ENCODE data around the gene PYCR2.
"Not testable (repeated sequence)": the region's sequence is repeated elsewhere in the genome, so short reads cannot be mapped to it uniquely, and the experiment has no call there.

Gene PYCR2

DNA sequence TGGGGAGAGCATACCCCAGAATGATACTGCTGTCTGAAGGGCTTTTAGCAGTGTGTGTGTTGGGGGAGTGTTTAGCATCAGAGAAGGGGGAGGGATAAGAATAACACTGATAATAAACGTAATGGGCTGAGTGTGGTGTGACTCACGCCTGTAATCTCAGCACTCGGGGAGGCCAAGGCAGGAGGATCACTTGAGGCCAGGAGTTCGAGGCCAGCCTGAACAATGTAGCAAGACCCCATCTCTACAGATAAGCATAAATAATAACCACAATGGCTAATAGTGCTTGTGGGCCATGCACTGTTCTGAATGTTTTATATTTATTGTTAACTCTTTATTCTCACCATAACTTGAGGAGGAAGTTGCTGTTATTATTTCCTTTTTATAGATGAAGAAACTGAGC is 19.5 kb upstream of the PYCR2 start:
- no peak for DNase-seq (ENCODE audit: low read depth in 1 of 2, low spot score in 1 of 2)

DNA sequence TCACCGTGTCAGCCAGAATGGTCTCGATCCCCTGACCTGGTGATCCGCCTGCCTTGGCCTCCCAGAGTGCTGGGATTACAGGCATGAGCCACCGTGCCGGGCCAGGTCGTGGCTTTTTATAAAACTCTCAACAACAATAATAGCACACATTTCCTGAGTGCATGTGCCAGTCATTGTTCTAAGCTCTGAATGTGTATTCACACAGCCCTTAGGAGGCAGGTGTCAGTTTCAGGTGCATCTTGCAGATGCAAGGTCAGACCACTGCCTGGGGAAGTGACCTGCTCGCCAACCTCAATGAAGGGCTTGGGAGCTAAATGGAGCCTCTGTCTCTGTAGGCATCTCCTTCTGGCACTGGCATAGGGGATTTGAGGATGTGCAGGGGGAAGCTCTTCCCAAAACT is 18.5 kb upstream of the PYCR2 start:
- DNase-seq (ENCODE audit: low read depth in 1 of 2, low spot score in 1 of 2): no peak

GRCh38 chr1:225941942-225942222 is 17.8 kb upstream of the PYCR2 start:
- no peak for DNase-seq (ENCODE audit: low read depth in 1 of 2, low spot score in 1 of 2)

DNA sequence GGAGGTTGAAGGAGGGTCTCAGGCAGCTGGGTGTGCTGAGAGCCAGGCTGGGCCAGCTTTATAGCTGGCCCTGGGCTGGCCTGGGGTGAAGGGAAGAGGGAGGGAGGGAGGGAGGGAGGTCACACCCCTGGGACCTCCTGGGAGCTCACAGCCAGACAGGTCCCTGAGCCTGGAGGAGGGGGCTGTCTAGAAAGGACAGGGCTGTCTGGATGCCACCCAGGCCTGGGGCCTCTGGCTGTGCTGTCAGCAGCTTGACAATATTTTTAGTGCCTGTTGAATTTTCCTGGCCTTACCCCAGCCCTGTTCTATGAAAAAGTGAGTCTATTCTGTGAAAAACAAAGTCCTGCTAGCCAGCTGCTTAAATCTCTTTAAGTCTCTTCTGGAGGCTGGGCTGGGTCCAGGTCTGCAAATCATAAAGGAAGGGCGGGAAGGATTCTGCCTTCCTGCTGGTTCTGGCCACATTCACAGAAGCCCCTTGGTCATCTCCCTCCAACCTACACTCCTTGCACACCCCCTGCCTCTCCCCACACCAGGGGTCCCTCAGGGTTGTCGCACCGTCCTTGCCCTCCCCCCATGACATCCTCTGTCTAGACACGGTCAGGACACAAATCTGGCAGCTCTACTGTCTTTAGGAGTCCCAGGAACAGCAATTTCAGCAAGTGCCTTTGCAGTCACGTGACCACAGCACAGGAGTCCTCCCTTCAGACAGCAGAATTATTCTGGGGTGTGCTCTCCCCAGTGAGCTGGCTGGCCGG is 17.3 kb upstream of the PYCR2 start, which contains the start of gene LEFTY2:
TSS of gene LEFTY2 (minus strand) at position 34 of the 755 bp plus-strand sequence. CDS start 80 bp downstream, outside the sequence.
- DNase-seq (ENCODE audit: low read depth in 1 of 2, low spot score in 1 of 2): no peak

DNA sequence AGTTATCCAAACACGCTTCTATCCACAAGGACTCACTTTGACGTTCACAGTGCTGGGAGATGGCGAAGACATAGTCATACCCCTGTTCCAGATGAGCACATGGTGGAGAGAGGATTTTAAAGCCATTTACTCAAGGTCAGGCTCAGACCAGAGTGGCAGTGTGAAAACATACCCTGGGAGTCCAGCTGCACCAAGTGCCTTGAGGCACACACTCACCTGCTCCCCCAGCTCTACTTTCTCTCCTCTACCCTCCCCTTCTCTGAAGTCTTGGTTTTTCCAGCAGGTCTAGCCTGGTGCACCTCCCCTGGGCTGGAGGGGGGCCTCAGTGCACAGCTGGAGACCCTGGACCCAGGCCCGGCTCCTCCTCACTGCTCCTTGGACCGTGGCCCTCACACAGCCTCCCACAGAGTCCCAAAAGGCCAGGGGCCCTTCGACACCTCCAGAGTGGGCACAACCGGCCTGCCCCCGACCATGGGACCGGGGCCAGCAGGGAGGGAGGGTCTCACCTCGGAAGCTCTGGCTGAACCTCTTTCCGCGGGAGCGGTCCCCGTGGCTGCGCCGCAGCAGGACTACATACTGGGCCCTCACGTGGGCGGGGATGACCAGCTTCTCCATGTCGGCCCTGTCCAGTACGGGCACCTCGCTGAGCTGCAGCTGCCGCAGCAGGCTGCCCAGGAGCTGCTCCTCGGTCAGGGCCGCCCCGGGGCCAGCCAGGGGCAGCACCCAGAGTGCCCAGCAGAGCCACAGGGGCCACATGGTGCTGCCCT is 16.5 kb upstream of the PYCR2 start:
- no peak for DNase-seq (ENCODE audit: low read depth in 1 of 2, low spot score in 1 of 2)

DNA sequence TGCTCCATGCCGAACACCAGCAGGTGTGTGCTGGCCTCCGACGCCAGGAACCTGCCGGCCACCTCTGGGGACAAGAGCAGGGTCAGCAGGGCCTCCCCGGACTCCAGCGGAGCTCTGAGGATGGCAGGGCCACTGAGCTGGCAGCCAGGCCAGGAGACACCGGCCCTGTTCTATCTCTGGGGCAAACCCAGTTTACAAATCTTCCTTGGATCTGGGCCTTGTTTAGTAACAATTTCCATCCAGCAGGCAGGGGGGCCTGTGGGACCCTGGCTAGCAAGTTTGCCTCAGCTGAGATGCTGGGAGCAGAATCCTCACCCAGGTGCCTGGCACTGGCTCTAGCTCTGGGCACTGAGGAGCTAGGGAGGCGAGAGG is 15.9 kb upstream of the PYCR2 start:
- not testable (repeated sequence) for DNase-seq (ENCODE audit: low read depth in 1 of 2, low spot score in 1 of 2)

DNA sequence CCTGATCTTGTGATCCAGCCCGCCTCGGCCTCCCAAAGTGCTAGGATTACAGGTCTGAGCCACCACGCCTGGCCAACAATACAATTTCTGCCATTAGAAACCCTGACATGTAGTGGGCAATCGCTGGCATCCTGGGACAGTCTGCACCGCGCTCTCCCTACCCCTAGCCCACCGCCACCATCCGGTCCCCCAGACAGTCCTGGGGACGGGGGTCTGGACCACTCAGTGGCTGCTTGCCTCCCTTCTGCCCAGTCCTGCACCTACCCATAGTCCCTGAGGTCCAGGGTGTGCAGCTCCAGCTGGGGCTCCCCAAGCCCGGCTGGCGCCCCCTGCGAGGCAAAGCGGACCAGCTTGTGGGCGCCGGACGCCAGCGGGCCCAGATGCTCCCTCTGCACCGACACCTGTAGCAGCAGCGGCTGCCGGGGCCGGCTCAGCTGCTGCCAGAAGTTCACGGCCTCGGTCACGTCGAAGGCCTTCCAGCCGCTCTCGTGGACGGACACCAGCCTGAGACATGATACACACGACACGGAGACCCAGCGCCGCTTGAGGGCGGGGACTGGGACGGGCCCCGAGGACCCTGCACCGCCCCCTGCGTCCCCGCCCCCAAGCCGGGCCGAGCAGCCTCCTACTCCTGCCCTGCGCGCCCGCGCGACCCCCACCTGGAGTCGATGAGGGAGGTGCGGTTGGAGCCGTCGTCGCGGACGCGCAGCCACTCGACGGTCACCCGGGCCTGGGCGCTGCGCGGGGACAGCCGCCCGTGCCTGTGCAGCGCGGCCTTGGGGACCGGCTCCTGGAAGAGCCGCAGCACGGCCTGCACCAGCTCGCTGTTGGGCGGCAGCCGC is 15.3 kb upstream of the PYCR2 start:
- DNase-seq (ENCODE audit: low read depth in 1 of 2, low spot score in 1 of 2): not testable (repeated sequence)

GRCh38 chr1:225937048-225937968 is 13.3 kb upstream of the PYCR2 start:
- DNase-seq (ENCODE audit: low read depth in 1 of 2, low spot score in 1 of 2): no peak

GRCh38 chr1:225936523-225936922 is 12.5 kb upstream of the PYCR2 start:
- DNase-seq (ENCODE audit: low read depth in 1 of 2, low spot score in 1 of 2): no peak

- DNase-seq (ENCODE audit: low read depth in 1 of 2, low spot score in 1 of 2): not testable (repeated sequence)
These were observed 12.0 kb upstream of the PYCR2 start for GRCh38 chr1:225936086-225936485.

GRCh38 chr1:225934711-225935110 is 10.7 kb upstream of the PYCR2 start:
- no peak for DNase-seq (ENCODE audit: low read depth in 1 of 2, low spot score in 1 of 2)

DNA sequence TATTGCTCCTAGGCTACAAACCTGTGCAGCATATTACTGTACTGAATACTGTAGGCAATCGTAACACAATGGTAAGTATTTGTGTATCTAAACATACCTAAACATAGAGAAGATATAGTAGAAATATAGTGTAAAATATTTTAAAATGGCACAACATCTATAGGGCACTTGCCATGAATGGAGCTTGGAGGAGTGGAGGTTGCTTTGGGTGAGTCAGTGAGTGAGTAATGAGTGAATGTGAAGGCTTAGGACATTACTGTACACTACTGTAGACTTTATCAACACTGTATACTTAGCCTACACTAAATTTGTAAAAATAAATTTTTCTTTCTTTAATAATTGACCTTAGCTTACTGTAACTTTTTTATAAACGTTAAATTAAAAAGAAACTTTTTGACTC is 9.0 kb upstream of the PYCR2 start:
- DNase-seq (ENCODE audit: low read depth in 1 of 2, low spot score in 1 of 2): no peak

GRCh38 chr1:225931270-225932136 is 7.5 kb upstream of the PYCR2 start:
- no peak for DNase-seq (ENCODE audit: low read depth in 1 of 2, low spot score in 1 of 2)

DNA sequence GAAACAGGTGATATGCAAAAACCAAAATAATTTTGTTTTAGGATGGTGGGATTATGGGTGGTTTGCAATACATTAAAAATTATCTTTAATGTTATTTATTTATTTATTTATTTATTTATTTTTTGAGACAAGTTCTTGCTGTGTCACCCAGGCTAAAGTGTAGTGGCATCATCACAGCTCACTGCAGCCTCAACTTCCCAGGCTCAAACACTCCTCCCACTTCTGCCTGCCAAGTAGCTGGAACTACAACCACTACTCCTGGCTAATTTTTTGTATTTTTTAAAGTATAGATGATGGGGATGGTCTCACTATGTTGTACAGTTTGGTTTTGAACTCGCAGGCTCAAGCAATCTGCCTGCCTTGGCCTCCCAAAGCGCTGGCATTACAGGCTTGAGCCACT is 6.5 kb upstream of the PYCR2 start:
- DNase-seq (ENCODE audit: low read depth in 1 of 2, low spot score in 1 of 2): no peak

- not testable (repeated sequence) for DNase-seq (ENCODE audit: low read depth in 1 of 2, low spot score in 1 of 2)
These were observed 5.4 kb upstream of the PYCR2 start for GRCh38 chr1:225929462-225929861.

DNA sequence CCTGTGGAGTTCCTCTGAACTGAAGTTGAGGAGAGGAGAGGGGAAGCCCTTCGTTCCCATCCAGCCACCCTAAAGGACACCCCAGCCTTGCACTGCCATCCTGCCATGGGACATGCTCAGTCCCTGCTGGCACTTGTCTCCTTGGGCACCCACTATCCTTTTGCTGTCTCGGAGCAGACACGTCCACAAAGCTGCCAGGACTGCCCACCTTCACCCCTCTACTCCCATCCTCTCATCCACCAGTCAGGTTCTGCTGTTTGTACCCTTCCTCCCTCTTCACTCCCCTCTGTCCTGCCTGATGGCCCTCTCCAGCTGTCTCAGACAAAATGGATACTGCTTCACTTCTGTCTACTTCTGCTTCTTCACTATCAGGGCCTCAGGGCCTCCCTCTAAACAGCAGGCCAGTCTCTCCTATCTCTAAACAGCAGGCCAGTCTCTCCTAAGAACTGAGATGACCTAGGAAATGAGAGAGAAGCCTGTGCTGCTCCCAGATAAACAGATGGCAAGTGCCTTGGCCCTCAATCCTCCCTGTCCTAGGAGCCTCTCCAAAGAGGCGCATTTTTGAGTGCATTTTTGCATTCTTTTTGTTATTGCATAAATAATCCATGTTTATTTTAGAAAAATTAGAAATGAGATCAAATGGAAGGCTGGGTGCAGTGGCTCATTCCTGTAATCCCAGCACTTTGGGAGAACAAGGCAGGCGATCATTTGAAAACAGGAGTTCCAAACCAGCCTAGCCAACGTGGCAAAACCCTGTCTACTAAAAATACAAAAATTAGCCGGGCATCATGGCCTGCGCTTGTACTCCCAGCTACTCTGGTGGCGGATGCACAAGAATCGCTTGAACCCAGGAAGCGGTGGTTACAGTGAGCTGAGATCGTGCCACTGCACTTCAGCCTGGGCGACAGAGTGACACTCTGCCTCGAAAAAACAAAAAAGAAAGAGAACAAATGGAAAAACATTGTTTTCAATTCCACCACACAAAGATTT is 4.4 kb upstream of the PYCR2 start:
- DNase-seq (ENCODE audit: low read depth in 1 of 2, low spot score in 1 of 2): no peak

GRCh38 chr1:225926551-225927113 is 2.6 kb upstream of the PYCR2 start:
- no peak for DNase-seq (ENCODE audit: low read depth in 1 of 2, low spot score in 1 of 2)

DNA sequence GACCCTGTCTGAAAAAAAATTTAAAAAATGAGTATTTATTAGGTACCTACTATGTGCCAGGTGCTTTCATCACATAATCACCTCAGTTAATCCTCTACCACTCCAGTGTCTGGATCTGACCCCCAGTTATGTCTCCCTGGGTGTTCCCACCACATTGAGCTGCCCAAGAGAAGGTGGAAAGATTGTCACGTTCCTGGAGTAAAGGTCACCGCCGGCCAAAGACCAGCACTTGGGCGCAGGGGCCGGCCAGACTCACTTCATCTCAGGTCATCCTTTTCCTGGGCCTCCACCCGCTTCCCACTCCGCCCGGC is 714 bp downstream of the PYCR2 start:
- DNase-seq (ENCODE audit: low read depth in 1 of 2, low spot score in 1 of 2): no peak

All from activated T-helper 1 cell treated with anti-CD3 and anti-CD28 coated beads, Interleukin-2, amount 50 U/mL, for 16 hours (primary cell).